AG20443 (cell line): ENCODE measurements around the gene SYT1.
"Not testable (repeated sequence)": the region's sequence is repeated elsewhere in the genome, so short reads cannot be mapped to it uniquely, and the experiment has no call there.

ENCODE experiments used
- DNase-seq: peaks from one replicate; pipeline ENCODE4 v3.0.0; 2012; ENCODE audit warnings: low spot score, mixed read lengths

SYT1 gene

GRCh38 chr12:78966926-78967325 lies 102.4 kb downstream of the SYT1 start:
- no peak for DNase-seq

GRCh38 chr12:78968226-78968625 lies 103.7 kb downstream of the SYT1 start:
- DNase-seq: no peak

- DNase-seq: no peak
These were observed 105.5 kb downstream of the SYT1 start for GRCh38 chr12:78970041-78970440.

GRCh38 chr12:78977304-78977867 lies 112.8 kb downstream of the SYT1 start:
- no peak for DNase-seq

GRCh38 chr12:78994168-78994791 lies 129.7 kb downstream of the SYT1 start:
- no peak for DNase-seq

- no peak for DNase-seq
These were observed 135.9 kb downstream of the SYT1 start for GRCh38 chr12:79000501-79000900.

GRCh38 chr12:79001404-79001803 lies 136.8 kb downstream of the SYT1 start:
- no peak for DNase-seq

GRCh38 chr12:79006306-79006705 lies 141.7 kb downstream of the SYT1 start:
- DNase-seq: peak; percentile 4

GRCh38 chr12:79008591-79008990 lies 144.0 kb downstream of the SYT1 start:
- no peak for DNase-seq

GRCh38 chr12:79012636-79013035 lies 148.1 kb downstream of the SYT1 start:
- DNase-seq: no peak

- DNase-seq: no peak
These were observed 151.6 kb downstream of the SYT1 start for GRCh38 chr12:79016181-79016580.

- DNase-seq: no peak
These were observed 155.1 kb downstream of the SYT1 start for GRCh38 chr12:79019672-79020071.

GRCh38 chr12:79020106-79020505 lies 155.5 kb downstream of the SYT1 start:
- DNase-seq: no peak

GRCh38 chr12:79021021-79021420 lies 156.4 kb downstream of the SYT1 start:
- no peak for DNase-seq

GRCh38 chr12:79023261-79023660 lies 158.7 kb downstream of the SYT1 start:
- no peak for DNase-seq

- DNase-seq: no peak
These were observed 159.2 kb downstream of the SYT1 start for GRCh38 chr12:79023784-79024183.

GRCh38 chr12:79033788-79034187 lies 169.2 kb downstream of the SYT1 start:
- no peak for DNase-seq

- not testable (repeated sequence) for DNase-seq
These were observed 180.2 kb downstream of the SYT1 start for GRCh38 chr12:79044748-79045147.

- not testable (repeated sequence) for DNase-seq
These were observed 180.7 kb downstream of the SYT1 start for GRCh38 chr12:79045149-79045703.

- no peak for DNase-seq
These were observed 181.4 kb downstream of the SYT1 start for GRCh38 chr12:79046021-79046420.

GRCh38 chr12:79048962-79049361 lies 184.4 kb downstream of the SYT1 start:
- DNase-seq: no peak

GRCh38 chr12:79053394-79053793 lies 188.8 kb downstream of the SYT1 start:
- DNase-seq: no peak

- DNase-seq: no peak
These were observed 191.5 kb downstream of the SYT1 start for GRCh38 chr12:79055926-79056674.
